ENCODE data around the gene REXO1. TPM values are rescaled to one million over a fixed set of nuclear protein-coding genes. Genes with fewer than 3 reads are reported as not detected.

REXO1 gene
- total and polyA plus RNA-seq, 9 of the 15 experiments (the other 6 are each of a cell fraction or from before 2014, with no cell fraction given), result 0.04 to 63.3 (median 15.8) TPM

DNA sequence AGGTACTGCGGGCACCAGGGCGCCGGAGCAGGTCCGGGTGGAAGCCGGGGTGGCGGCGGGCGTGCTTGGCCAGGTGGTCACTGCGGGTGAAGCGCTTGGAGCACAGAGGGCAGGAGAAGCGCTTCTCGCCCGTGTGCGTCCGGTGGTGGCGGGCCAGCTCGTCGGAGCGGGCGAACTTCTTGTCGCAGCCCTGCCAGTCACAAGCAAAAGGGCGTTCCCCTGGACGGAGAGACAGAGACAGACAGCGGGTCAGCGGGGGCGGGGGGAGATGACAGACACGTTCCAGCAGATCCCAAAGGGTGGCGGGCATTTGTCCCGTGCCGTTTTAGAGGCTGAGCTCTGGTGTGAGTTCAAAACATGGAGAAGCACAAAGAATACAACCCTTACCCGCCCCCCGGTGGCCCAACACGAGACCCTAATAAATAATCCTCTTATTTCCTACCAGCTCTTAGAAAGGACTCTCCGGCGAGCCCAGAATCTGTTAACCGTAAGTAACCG is 6.3 kb upstream of the REXO1 start (continued):
- TF ChIP-seq RBBP5 (IDR thresholded peaks at IDR 0.05; ENCODE audit: borderline replicate concordance, insufficient read depth, low read length, poor library complexity, severe bottlenecking) (peak; percentile 75), HIVEP1 (CRISPR knock-in tag; IDR thresholded peaks at IDR 0.05) (no peak), NFIC (IDR thresholded peaks at IDR 0.05) (no peak; the same call in 1 of the 2 replicates), TCF3 (CRISPR knock-in tag; IDR thresholded peaks at IDR 0.05) (peak; percentile 29), NR2F6 (CRISPR knock-in tag; IDR thresholded peaks at IDR 0.05) (no peak), JUND (IDR thresholded peaks at IDR 0.05; ENCODE audit: borderline replicate concordance, low read depth, low read length) (peak; percentile 45; the same call in 1 of the 2 replicates), JUND (tag; IDR thresholded peaks at IDR 0.05; ENCODE audit: borderline replicate concordance, low read depth, low read length) (no peak; the same call in 2 of the 3 replicates), BACH1 (tag; IDR thresholded peaks at IDR 0.05) (no peak), MCM5 (IDR thresholded peaks at IDR 0.05; ENCODE audit: low read depth) (no peak), POLR2A (conservative IDR thresholded peaks at IDR 0.05) (no peak; the same call in 1 of the 2 replicates), NR2C2 (CRISPR knock-in tag; IDR thresholded peaks at IDR 0.05) (no peak), NR2C2 (tag; IDR thresholded peaks at IDR 0.05) (no peak), MYC (IDR thresholded peaks at IDR 0.05; ENCODE audit: low read depth, low read length) (peak; percentile 55), MYC (CRISPR knock-in tag; IDR thresholded peaks at IDR 0.05; ENCODE audit: borderline replicate concordance, low read depth) (no peak; the same call in 1 of the 2 replicates), ZNF764 (CRISPR knock-in tag; IDR thresholded peaks at IDR 0.05; ENCODE audit: low read depth) (no peak), MTA3 (IDR thresholded peaks at IDR 0.05; ENCODE audit: borderline replicate concordance) (peak; percentile 38), RFX5 (IDR thresholded peaks at IDR 0.05; ENCODE audit: low read depth, low read length) (no peak), ZNF766 (CRISPR knock-in tag; conservative IDR thresholded peaks at IDR 0.05) (no peak), RB1 (IDR thresholded peaks at IDR 0.05; ENCODE audit: low read depth) (peak; percentile 65; the same call in 1 of the 2 replicates), MAZ (CRISPR knock-in tag; conservative IDR thresholded peaks at IDR 0.05 in 1 of 2, IDR thresholded peaks at IDR 0.05 in 1 of 2) (peak in 1 of 2 experiments; percentile 17; a peak in 2 of 4 replicates), SMC3 (conservative IDR thresholded peaks at IDR 0.05; ENCODE audit: insufficient read depth, low read depth, low read length) (no peak), CC2D1A (IDR thresholded peaks at IDR 0.05) (no peak)
- TF ChIP-seq, protein P1, sequence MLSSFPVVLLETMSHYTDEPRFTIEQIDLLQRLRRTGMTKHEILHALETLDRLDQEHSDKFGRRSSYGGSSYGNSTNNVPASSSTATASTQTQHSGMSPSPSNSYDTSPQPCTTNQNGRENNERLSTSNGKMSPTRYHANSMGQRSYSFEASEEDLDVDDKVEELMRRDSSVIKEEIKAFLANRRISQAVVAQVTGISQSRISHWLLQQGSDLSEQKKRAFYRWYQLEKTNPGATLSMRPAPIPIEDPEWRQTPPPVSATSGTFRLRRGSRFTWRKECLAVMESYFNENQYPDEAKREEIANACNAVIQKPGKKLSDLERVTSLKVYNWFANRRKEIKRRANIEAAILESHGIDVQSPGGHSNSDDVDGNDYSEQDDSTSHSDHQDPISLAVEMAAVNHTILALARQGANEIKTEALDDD (IDR thresholded peaks at IDR 0.05), result no peak
- TF ChIP-seq, protein P2, sequence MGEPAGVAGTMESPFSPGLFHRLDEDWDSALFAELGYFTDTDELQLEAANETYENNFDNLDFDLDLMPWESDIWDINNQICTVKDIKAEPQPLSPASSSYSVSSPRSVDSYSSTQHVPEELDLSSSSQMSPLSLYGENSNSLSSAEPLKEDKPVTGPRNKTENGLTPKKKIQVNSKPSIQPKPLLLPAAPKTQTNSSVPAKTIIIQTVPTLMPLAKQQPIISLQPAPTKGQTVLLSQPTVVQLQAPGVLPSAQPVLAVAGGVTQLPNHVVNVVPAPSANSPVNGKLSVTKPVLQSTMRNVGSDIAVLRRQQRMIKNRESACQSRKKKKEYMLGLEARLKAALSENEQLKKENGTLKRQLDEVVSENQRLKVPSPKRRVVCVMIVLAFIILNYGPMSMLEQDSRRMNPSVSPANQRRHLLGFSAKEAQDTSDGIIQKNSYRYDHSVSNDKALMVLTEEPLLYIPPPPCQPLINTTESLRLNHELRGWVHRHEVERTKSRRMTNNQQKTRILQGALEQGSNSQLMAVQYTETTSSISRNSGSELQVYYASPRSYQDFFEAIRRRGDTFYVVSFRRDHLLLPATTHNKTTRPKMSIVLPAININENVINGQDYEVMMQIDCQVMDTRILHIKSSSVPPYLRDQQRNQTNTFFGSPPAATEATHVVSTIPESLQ (CRISPR knock-in tag; IDR thresholded peaks at IDR 0.05), result 0 out of 2 replicates have a peak, but pooled peaks have one; percentile 35
- TF ChIP-seq, protein P3, sequence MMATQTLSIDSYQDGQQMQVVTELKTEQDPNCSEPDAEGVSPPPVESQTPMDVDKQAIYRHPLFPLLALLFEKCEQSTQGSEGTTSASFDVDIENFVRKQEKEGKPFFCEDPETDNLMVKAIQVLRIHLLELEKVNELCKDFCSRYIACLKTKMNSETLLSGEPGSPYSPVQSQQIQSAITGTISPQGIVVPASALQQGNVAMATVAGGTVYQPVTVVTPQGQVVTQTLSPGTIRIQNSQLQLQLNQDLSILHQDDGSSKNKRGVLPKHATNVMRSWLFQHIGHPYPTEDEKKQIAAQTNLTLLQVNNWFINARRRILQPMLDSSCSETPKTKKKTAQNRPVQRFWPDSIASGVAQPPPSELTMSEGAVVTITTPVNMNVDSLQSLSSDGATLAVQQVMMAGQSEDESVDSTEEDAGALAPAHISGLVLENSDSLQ (IDR thresholded peaks at IDR 0.05), result peak; percentile 98
- TF ChIP-seq, protein P4, sequence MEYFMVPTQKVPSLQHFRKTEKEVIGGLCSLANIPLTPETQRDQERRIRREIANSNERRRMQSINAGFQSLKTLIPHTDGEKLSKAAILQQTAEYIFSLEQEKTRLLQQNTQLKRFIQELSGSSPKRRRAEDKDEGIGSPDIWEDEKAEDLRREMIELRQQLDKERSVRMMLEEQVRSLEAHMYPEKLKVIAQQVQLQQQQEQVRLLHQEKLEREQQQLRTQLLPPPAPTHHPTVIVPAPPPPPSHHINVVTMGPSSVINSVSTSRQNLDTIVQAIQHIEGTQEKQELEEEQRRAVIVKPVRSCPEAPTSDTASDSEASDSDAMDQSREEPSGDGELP (CRISPR knock-in tag; IDR thresholded peaks at IDR 0.05; ENCODE audit: borderline replicate concordance), result peak; percentile 53; the same call in 1 of the 2 replicates

All from K562 (cell line).